ENCODE data around the gene TMEM127. TPM values are rescaled to one million over a fixed set of nuclear protein-coding genes. Genes with fewer than 3 reads are reported as not detected.

TMEM127 gene
- total RNA-seq, 3 donors from 2014 or later = 31.1 to 44.5 (median 35.2) TPM

DNA sequence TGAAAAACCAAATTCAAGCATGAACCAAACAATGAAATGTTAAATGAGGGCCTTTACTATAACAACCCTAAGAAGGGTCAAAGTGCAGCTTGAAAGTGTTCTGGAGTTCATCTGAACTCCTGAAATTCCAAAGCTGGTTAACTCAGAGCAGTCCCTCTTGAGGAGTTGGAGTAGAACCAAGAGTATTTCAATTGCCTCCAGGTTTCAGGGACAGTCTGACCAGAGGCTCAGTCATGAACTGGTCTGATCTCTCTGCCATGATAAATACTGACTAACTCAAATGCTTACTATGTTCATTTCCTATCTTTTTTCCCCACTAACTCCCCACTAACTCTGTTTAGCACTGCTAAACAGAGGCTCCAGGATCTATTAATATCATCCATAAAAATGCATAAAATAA lies 59.9 kb downstream of the TMEM127 start:
- H3K27ac ChIP-seq = peak overlapping the region; percentile 73 to 76
- H3K36me3 ChIP-seq = no peaks in the 10 kb centered on the region
- no peaks in the 10 kb centered on the region for H3K27me3 ChIP-seq
- H3K4me3 ChIP-seq = peak overlapping the region in 1 of 3 donors; percentile 46
- peaks cover 3 to 21% of the 10 kb centered on the region in 2 donors for H3K4me1 ChIP-seq
- intact Hi-C loops (cut with DNase I; ENCODE audit: low total_unique reads) = no loop called here
- H3K9me3 ChIP-seq = no peaks in the 10 kb centered on the region
- TF ChIP-seq, protein P1, sequence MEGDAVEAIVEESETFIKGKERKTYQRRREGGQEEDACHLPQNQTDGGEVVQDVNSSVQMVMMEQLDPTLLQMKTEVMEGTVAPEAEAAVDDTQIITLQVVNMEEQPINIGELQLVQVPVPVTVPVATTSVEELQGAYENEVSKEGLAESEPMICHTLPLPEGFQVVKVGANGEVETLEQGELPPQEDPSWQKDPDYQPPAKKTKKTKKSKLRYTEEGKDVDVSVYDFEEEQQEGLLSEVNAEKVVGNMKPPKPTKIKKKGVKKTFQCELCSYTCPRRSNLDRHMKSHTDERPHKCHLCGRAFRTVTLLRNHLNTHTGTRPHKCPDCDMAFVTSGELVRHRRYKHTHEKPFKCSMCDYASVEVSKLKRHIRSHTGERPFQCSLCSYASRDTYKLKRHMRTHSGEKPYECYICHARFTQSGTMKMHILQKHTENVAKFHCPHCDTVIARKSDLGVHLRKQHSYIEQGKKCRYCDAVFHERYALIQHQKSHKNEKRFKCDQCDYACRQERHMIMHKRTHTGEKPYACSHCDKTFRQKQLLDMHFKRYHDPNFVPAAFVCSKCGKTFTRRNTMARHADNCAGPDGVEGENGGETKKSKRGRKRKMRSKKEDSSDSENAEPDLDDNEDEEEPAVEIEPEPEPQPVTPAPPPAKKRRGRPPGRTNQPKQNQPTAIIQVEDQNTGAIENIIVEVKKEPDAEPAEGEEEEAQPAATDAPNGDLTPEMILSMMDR (IDR thresholded peaks at IDR 0.05) = no peak
- TF ChIP-seq POLR2A (IDR thresholded peaks at IDR 0.05) = no peak
- TF ChIP-seq POLR2AphosphoS5 (IDR thresholded peaks at IDR 0.05) = no peak
- DNase-seq (ENCODE audit: low spot score in 2 of 2) = no peak

DNA sequence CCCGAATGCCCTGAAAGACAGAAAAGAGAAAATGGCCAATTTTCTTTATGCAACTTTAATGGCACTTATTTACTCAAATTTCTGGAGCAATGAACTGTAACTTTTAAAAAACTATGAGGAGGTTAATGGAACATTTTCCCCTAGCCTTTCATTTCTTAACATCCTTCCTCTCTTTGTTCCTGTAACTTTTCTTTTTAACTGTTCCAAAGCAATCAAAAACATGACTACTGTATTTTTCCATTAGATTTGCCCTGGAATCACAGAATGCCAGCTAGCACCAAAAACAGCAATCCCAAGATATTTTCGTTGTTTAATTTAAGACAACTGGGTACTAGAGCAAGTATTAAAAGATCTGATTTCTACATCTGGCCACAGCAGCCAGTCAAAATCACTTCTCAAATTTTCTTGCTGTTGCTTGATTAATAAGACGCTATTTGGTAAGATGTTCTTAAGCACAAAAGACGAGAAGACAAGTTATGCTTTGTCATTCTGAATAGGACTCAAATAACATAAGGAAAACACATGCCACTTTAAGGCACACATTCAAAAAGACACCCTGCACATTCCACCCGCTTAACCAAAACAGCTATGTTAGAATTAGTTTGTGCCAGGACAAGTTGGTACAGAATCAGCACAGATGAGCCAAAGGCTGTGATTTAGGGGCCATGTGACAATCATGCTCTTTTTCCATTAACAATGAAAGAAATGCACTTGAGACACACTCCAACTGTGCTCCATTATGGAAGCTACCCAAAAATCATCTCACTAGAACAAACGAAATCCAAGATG lies 60.8 kb downstream of the TMEM127 start:
- TF ChIP-seq POLR2AphosphoS5 (IDR thresholded peaks at IDR 0.05) (peak in 1 of 3 donors; percentile 19), POLR2A (IDR thresholded peaks at IDR 0.05) (no peak)
- TF ChIP-seq, protein P1 (IDR thresholded peaks at IDR 0.05) = no peak
- H3K4me1 ChIP-seq = peaks cover 3 to 21% of the 10 kb centered on the region in 2 donors
- H3K27ac ChIP-seq = peak overlapping the region; percentile 33 to 73
- H3K4me3 ChIP-seq = peak overlapping the region in 2 of 3 donors; percentile 1 to 46
- H3K9me3 ChIP-seq = no peaks in the 10 kb centered on the region
- no peaks in the 10 kb centered on the region for H3K27me3 ChIP-seq
- intact Hi-C loops (cut with DNase I; ENCODE audit: low total_unique reads) = no loop called here
- peak in 1 of 2 donors; percentile 55 for DNase-seq (ENCODE audit: low spot score in 2 of 2)
- no peaks in the 10 kb centered on the region for H3K36me3 ChIP-seq

DNA sequence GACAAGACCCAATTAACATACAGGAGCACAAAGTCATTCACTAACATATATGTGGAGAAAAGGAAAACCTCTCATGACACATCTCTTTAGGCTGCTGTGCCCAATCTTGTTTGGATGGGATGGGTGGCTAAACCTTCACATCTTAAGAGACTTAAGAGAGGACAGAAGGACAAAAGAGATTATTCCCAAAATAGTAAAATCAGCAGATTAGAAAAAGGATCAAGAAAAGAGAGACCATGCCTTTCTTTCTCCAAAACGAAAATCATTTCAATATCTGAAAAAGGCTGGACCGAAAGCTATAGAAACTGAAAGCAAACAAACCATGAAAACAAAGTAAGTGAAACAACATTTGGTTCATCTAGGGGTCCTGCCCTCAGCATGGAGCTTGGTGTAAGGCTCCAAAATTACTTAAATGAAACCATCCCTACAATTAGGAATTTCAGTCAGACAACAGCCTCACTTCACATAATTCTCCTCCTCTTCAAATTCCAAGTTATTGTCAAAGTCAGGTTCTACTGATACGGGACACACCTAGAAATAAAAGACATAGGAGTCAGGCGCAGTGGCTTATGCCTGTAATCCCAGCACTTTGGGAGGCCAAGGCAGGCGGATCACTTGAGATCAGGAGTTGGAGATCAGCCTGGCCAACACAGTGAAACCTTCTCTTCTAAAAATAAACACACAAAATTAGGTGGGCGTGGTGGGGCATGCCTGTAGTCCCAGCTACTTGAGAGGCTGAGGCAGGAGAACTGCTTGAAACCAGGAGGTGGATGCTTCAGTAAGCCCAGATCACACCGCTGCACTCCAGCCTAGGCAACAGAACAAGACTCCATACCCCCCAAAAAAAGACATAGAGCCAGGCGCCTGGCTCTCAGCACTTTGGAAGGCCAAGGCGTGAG lies 62.4 kb downstream of the TMEM127 start:
- peaks cover 3 to 21% of the 10 kb centered on the region in 2 donors for H3K4me1 ChIP-seq
- no peak for TF ChIP-seq POLR2A (IDR thresholded peaks at IDR 0.05)
- TF ChIP-seq POLR2AphosphoS5 (IDR thresholded peaks at IDR 0.05) = no peak
- TF ChIP-seq, protein P1 (IDR thresholded peaks at IDR 0.05) = no peak
- no peaks in the 10 kb centered on the region for H3K9me3 ChIP-seq
- peak overlapping the region; percentile 73 to 75 for H3K27ac ChIP-seq
- H3K36me3 ChIP-seq = no peaks in the 10 kb centered on the region
- H3K4me3 ChIP-seq = peak overlapping the region in 1 of 3 donors; percentile 38
- no peaks in the 10 kb centered on the region for H3K27me3 ChIP-seq
- DNase-seq (ENCODE audit: low spot score in 2 of 2) = no peak
- intact Hi-C loops (cut with DNase I; ENCODE audit: low total_unique reads) = no loop called here

DNA sequence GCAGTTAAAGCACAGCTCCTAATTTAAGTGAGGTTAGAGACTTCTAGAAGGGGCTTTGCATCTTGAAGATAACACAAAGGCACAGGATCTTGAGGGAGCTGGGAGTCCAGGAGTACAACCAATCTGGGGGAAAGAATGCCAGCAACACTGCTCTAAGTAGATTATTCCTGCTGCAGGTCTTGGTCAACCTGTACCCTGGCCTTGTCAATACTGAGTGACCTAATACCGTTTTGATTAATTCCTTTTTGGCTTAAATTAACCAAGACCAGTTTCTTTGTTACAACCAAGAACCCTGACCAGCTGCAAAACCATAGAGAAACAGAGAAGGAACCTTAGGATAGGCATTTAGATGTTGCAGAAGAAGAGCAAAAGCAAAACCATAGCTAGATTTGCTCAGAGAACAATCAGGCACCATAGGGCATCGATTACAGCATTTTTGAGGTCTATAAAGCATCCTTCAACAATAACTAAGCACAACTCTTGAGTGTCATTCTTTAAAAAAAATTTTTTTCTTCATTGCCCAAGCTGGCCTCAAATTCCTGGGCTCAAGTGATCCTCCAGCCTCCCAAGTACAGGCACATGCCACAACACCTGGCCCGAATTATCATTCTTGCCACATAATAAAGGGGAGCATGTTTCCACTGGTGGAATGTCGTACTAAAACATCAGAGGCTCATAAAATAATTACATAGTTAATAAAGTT lies 63.5 kb downstream of the TMEM127 start:
- H3K9me3 ChIP-seq = no peaks in the 10 kb centered on the region
- TF ChIP-seq, protein P1 (IDR thresholded peaks at IDR 0.05) = no peak
- TF ChIP-seq POLR2AphosphoS5 (IDR thresholded peaks at IDR 0.05) = no peak
- TF ChIP-seq POLR2A (IDR thresholded peaks at IDR 0.05) = no peak
- peak overlapping the region in 1 of 2 donors; percentile 73 for H3K27ac ChIP-seq
- H3K4me3 ChIP-seq = peak overlapping the region in 1 of 3 donors; percentile 38
- no peak for DNase-seq (ENCODE audit: low spot score in 2 of 2)
- no peaks in the 10 kb centered on the region for H3K36me3 ChIP-seq
- intact Hi-C loops (cut with DNase I; ENCODE audit: low total_unique reads) = no loop called here
- H3K4me1 ChIP-seq = peaks cover 3 to 21% of the 10 kb centered on the region in 2 donors
- no peaks in the 10 kb centered on the region for H3K27me3 ChIP-seq
